Activated T-cell treated with anti-CD3 and anti-CD28 coated beads for 24 hours (primary cell): ENCODE results near the gene HOXD8.

Experiments used
- DNase-seq: peaks from one replicate; pipeline ENCODE4 v3.0.0-alpha.2; 2020; ENCODE audit warnings: low read depth

Gene HOXD8

DNA sequence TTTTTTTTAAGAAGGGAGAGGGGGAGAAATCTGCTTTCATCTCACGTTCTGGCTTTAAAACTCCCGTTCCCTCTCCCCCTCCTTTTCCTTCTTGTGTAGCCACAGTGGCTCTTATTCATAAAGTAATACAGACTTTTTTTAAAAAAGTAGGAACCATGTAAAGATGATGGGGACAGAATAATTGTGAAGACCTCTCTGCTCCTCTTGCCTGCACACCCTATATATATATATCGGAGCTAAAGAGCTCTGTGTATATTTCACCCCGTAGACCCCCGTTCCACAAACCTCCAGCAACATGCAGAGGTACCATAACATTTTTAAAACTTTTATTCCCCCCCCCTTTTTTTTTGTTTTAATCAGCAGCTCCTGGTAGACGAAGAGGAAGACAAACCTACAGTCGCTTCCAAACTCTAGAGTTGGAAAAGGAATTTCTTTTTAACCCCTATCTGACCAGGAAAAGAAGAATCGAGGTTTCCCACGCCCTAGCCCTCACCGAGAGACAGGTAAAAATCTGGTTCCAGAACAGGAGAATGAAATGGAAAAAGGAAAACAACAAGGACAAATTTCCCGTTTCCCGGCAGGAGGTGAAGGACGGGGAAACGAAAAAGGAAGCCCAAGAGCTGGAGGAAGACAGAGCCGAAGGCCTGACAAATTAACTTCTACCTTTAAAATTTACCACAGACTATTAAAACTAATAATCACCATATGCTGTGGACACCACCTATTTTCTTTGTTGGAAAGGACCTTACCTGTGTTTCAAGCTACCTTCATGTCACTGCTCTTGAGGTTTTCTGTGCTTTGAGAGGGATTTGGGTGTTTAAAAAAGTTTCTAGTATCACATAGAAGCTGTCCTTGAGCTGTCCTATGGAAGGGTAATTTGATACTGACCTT is 1.7 kb downstream of the HOXD8 start:
- DNase-seq: no peak

GRCh38 chr2:176131848-176132158 is 2.3 kb downstream of the HOXD8 start:
- no peak for DNase-seq

DNA sequence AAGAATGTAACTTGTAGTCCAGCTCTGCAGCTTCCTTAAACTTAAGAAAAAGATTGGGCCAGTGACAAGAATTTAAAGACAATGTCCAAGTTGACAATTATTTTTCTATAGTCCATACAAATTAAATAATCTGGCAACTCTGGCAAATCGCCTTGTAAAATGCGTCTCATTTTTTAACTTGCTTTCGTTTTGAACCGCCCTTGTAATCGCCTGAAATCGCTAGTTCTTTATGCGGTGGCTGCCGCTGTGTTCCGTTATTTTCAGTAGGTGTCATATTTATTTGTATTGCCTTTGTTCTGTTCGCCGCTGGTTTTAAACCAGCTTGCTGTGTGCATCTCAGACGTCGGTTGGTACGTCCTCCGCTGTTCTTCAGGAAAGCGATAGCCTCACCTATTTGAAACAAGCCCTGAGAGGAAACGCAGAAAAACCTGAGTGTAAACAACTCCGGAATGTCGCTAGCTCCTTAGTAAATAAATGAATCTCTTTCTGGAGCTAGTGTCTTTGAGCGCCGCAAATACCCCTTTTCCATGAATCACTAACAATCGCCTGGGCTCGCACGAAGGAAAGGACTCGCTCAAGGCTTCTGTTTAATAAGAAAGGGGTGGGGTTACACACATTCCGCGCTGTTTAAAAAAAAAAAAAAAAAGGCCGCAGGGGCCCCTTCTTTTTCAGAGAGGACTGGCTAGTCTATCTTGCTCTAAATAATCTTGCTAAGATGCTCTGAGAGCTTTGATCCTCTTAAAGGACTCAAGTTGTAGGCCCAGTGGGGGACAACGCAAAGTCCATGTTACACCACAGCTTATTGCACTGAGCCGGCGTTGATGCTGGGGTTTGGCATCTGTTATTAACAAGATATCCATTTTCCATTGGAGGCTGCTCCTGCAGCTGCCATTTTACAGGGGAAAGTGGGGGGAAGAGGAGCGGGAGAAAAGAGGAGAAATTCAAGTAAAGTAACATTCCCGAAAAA is 3.0 kb downstream of the HOXD8 start:
- no peak for DNase-seq

DNA sequence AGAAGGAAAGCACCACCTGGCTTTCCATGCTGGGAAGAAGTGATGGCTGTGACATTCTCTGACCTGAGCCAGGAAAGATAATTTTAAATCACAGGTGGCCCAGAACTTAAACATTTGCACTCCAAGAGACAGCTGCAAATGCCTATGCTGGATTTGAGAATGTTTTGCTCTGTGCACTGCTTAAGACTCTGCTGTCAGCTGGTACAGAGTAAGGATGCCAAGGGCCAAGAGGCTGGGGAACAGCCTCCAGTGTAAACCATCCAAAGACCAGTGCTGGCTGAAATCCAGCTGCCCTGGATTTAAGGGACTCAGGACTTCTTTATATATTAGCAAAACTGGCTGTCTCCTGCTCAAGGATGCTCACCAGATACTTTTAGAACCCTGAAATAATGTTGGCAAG is 3.9 kb downstream of the HOXD8 start:
- no peak for DNase-seq

DNA sequence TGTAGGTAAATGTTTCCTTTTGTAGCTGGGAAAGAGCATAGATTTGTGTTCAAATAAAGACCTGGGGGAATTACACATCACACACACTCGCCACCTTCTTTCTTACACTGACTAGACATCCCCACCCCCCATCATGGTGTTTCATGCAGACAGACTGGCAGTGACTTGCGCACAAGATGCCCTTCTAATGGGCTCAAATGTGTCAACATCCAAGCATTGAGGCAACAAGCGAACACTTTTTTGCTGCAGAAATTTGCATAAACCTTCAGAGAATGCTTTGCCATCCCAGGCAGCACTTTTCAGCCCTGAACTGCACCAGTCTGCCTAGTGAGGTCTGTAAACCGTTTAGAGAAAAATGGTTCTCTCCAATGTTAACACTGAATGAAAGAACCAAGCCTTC is 4.5 kb downstream of the HOXD8 start:
- no peak for DNase-seq

GRCh38 chr2:176135035-176135440 is 5.5 kb downstream of the HOXD8 start:
- no peak for DNase-seq

DNA sequence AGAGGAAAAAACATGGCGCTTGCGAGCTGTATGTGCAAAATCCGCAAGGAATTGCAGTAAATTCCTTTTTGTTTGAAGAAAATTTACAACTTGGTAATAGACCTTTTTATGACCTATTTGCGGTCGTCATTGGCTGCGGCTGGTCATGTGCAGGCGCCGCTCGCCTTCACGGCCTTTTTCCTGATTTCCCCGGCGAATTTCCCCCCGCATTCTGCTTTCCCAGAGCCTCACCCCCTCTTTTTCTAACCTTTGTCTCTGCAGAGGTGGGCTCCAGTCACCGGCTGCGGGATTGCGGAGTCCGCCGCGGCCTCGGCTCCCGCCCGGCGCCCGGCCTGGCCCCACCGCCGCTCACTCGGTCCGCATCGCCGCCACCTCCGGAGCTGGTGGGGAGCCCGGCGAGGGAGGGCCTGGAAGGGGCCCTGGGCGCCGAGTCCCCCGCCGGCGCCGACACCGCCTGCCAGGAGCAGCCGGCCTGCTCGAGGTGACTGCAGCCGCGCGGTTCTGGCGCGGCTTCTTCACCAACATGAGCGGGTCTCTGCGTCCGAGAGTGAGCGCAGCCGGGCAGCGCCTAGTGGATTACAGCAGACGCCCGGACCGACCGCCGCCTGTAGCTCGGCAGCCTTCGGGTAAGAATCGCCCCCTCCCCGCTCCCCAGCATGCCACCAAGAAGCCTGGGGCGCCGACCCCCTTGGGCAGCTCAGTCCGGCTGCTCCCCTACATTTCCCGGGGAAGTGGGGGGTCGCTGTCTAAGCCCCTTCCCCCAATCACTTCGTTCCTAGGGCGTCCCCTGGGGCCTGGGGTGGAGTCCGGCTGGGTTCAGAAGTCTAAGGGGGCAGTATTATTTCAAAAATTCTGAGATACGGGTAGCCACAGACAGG is 7.1 kb downstream of the HOXD8 start:
- DNase-seq: no peak

DNA sequence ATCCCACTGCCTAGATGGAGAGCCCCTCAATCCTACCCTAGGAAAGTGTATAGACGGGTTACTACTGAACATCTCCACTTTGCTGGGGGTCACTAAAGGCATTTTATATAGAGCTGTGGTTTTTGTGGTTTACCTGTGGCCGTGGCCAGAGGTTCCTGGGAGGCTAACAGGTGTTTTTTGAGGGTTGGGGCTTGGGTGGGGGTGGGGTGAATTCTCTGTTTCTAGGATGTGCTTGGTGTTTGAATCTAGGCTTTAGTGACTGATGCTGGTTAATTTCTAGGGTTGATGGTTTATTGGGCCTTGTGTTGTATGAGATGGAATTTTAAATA is 7.7 kb downstream of the HOXD8 start:
- no peak for DNase-seq

DNA sequence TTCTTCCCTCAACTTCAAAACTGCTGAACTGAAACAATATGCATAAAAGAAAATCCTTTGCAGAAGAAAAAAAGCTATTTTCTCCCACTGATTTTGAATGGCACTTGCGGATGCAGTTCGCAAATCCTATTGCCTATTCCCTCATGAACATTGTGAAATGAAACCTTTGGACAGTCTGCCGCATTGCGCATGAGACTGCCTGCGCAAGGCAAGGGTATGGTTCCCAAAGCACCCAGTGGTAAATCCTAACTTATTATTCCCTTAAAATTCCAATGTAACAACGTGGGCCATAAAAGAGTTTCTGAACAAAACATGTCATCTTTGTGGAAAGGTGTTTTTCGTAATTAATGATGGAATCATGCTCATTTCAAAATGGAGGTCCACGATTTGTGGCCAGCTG is 8.4 kb downstream of the HOXD8 start:
- DNase-seq: no peak

DNA sequence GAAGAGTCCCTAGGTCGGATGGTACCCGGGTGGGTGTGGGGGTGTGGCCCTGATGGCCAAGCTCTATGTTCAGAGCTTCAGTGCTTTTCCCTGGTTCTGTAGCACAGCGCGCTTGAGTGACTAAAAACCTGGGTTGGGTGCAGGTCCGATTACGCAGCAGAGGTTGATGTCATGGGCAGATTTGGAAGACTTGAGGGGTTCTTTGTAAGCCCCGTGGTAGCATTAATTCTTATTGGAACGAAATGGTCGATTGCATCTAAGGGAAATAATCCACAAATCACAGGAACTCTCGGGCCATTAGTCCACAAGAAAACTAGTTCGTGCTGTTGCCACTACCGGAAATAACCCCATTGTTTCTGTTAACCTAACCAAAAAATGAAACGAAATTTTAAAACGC is 9.0 kb downstream of the HOXD8 start:
- DNase-seq: no peak

DNA sequence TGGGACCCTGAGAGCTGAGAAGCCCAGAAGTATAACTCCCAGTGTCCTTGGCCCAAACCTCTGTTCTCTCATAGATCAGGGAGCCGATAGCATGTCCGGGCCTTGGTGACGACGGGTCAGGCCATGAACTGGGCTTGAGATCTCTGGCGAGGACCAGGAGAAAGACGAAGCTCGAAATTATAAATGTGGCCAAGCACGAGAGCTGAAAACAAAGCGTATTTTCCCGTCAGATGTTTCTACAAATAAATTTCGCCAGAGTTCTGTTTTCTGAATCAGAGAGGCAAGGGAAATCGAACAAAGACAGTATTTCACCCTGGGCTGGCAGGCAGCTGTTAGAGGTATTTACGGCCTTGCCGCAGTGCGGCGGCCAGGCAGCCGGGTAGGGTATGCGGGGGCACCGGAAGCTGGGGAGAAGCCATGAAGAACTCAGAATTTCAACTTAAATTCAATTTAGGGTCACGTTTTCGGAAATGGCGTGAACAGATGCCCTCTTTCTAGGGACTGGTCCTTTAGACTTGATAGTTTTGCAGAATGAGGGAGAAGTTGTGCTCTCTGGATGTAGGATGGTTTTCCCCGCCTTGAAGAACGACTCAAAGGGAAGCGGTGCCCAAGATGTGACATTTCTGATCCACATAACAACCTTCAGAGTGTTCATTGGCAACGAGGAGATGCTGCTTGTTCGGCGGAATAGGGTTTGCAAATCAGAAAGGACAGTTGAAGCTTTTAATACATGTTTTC is 9.6 kb downstream of the HOXD8 start:
- DNase-seq: no peak

GRCh38 chr2:176139661-176140512 is 10.4 kb downstream of the HOXD8 start:
- DNase-seq: no peak

GRCh38 chr2:176140513-176141317 is 11.2 kb downstream of the HOXD8 start:
- peak; percentile 68 for DNase-seq

DNA sequence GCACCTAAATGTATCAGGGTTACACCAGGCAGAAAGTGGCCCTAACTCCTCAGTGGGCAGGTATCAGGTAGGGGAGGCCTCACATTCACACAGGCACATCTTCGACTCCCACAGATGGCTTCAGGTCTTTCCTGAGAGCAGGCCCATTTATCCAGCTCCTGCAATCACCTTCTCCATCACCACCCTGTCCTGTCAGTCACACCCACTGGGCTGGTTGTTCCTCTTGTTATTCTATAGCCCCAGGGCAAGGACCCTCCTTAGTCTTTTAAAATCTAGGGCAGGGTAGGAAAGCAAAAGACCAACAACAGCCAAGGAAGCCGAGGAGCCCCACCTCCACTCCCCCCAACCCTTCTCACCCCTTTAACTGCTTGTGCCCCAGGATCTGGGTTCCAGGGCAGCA is 12.8 kb downstream of the HOXD8 start:
- no peak for DNase-seq

GRCh38 chr2:176145085-176145969 is 15.8 kb downstream of the HOXD8 start:
- no peak for DNase-seq

DNA sequence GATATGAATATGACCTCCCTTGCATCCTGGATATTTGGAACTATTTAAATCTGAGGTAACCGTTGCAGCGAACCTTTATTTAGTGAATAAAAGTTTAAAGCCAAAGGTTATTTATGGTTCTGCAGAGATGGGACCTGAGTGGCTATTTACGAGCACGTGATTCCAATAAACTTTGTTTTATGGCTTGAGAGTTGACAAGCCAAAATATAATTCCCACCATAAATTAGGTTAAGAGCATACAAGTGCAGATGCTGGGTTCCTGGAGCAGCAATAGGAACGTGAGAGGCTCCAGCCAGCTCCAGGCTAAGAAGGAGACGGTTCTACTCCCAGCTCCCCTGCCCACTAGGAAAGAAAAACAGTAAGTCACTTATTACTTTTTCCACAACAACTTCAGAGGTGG is 16.6 kb downstream of the HOXD8 start:
- DNase-seq: no peak

DNA sequence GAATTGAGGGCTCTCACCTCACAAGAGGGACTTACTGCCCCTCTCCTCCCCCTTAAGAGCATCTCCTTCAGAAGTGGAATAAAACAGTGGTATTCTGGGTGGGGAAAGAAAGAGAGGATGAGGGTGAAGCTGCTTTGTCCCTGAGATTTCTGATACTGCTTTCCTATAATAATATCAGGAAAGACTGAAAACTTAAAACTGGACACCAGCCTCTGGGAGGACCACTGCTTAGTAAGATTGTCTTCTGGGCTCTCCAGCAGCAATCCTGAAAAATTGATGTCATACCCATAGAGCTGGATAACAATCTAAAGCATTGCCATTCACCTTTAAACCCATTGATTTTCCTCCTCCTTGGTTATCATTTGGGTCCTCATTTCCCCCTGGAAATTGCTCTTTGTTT is 17.1 kb downstream of the HOXD8 start:
- DNase-seq: no peak

- DNase-seq: no peak
Observed at GRCh38 chr2:176147210-176147799, 17.8 kb downstream of the HOXD8 start.
